Measurements from ENCODE around the gene BMPR1B.
"Not testable (repeated sequence)": the region's sequence is repeated elsewhere in the genome, so short reads cannot be mapped to it uniquely, and the experiment has no call there.

Gene BMPR1B

GRCh38 chr4:95158045-95158444 lies 400.3 kb downstream of the BMPR1B start:
- FAIRE-seq (no peak), DNase-seq (ENCODE audit: insufficient read length, low spot score) (no peak)
- TF ChIP-seq POU2F2 (IDR thresholded peaks at IDR 0.05; ENCODE audit: low read depth, low read length) = no peak
- TF ChIP-seq POLR2AphosphoS5 (IDR thresholded peaks at IDR 0.05; ENCODE audit: low read depth, low read length) = no peak
- no peak for TF ChIP-seq PAX5 (IDR thresholded peaks at IDR 0.05; ENCODE audit: insufficient read depth, low read length, severe bottlenecking)
- TF ChIP-seq SPI1 (IDR thresholded peaks at IDR 0.05; ENCODE audit: low read depth, low read length) = no peak
- TF ChIP-seq TAF1 (IDR thresholded peaks at IDR 0.05; ENCODE audit: low read depth, low read length) = no peak
- no peak for TF ChIP-seq POLR2A (IDR thresholded peaks at IDR 0.05; ENCODE audit: low read depth, low read length)

GRCh38 chr4:95158626-95159025 lies 400.9 kb downstream of the BMPR1B start:
- no peak for DNase-seq (ENCODE audit: insufficient read length, low spot score)
- TF ChIP-seq POU2F2 (IDR thresholded peaks at IDR 0.05; ENCODE audit: low read depth, low read length) (no peak), POLR2AphosphoS5 (IDR thresholded peaks at IDR 0.05; ENCODE audit: low read depth, low read length) (no peak), POLR2A (IDR thresholded peaks at IDR 0.05; ENCODE audit: low read depth, low read length) (no peak)
- no peak for FAIRE-seq

- DNase-seq (ENCODE audit: insufficient read length, low spot score) (no peak), FAIRE-seq (no peak)
- TF ChIP-seq TAF1 (IDR thresholded peaks at IDR 0.05; ENCODE audit: low read depth, low read length) = no peak
- no peak for TF ChIP-seq POLR2AphosphoS5 (IDR thresholded peaks at IDR 0.05; ENCODE audit: low read depth, low read length)
- no peak for TF ChIP-seq POU2F2 (IDR thresholded peaks at IDR 0.05; ENCODE audit: low read depth, low read length)
- TF ChIP-seq SPI1 (IDR thresholded peaks at IDR 0.05; ENCODE audit: low read depth, low read length) = no peak
- TF ChIP-seq POLR2A (IDR thresholded peaks at IDR 0.05; ENCODE audit: low read depth, low read length) = no peak
- no peak for TF ChIP-seq PAX5 (IDR thresholded peaks at IDR 0.05; ENCODE audit: insufficient read depth, low read length, severe bottlenecking)
Measured at GRCh38 chr4:95159384-95159783, 401.6 kb downstream of the BMPR1B start.

- TF ChIP-seq POLR2AphosphoS5 (IDR thresholded peaks at IDR 0.05; ENCODE audit: low read depth, low read length) = no peak
- TF ChIP-seq POU2F2 (IDR thresholded peaks at IDR 0.05; ENCODE audit: low read depth, low read length) = no peak
- TF ChIP-seq POLR2A (IDR thresholded peaks at IDR 0.05; ENCODE audit: low read depth, low read length) = no peak
- TF ChIP-seq PAX5 (IDR thresholded peaks at IDR 0.05; ENCODE audit: insufficient read depth, low read length, severe bottlenecking) = no peak
- TF ChIP-seq SPI1 (IDR thresholded peaks at IDR 0.05; ENCODE audit: low read depth, low read length) = no peak
- no peak for TF ChIP-seq TAF1 (IDR thresholded peaks at IDR 0.05; ENCODE audit: low read depth, low read length)
Measured at GRCh38 chr4:95161781-95162469, 404.2 kb downstream of the BMPR1B start.

GRCh38 chr4:95162867-95163266 lies 405.1 kb downstream of the BMPR1B start:
- FAIRE-seq (no peak), DNase-seq (ENCODE audit: insufficient read length, low spot score) (no peak)
- no peak for TF ChIP-seq POLR2A (IDR thresholded peaks at IDR 0.05; ENCODE audit: low read depth, low read length)
- TF ChIP-seq SPI1 (IDR thresholded peaks at IDR 0.05; ENCODE audit: low read depth, low read length) = no peak
- TF ChIP-seq TAF1 (IDR thresholded peaks at IDR 0.05; ENCODE audit: low read depth, low read length) = no peak
- TF ChIP-seq PAX5 (IDR thresholded peaks at IDR 0.05; ENCODE audit: insufficient read depth, low read length, severe bottlenecking) = no peak
- no peak for TF ChIP-seq POU2F2 (IDR thresholded peaks at IDR 0.05; ENCODE audit: low read depth, low read length)
- no peak for TF ChIP-seq POLR2AphosphoS5 (IDR thresholded peaks at IDR 0.05; ENCODE audit: low read depth, low read length)

More at GRCh38 chr4:95161781-95162469, 404.2 kb downstream of the BMPR1B start:
- no peak for FAIRE-seq
- no peak for DNase-seq (ENCODE audit: insufficient read length, low spot score)

GRCh38 chr4:95165926-95166524 lies 408.3 kb downstream of the BMPR1B start:
- TF ChIP-seq TAF1 (IDR thresholded peaks at IDR 0.05; ENCODE audit: low read depth, low read length) (no peak), POLR2A (IDR thresholded peaks at IDR 0.05; ENCODE audit: low read depth, low read length) (no peak), POU2F2 (IDR thresholded peaks at IDR 0.05; ENCODE audit: low read depth, low read length) (no peak), SPI1 (IDR thresholded peaks at IDR 0.05; ENCODE audit: low read depth, low read length) (no peak), PAX5 (IDR thresholded peaks at IDR 0.05; ENCODE audit: insufficient read depth, low read length, severe bottlenecking) (no peak), POLR2AphosphoS5 (IDR thresholded peaks at IDR 0.05; ENCODE audit: low read depth, low read length) (no peak)
- DNase-seq (ENCODE audit: insufficient read length, low spot score) = peak; percentile 14
- FAIRE-seq = peak; percentile 88

- TF ChIP-seq POLR2A (IDR thresholded peaks at IDR 0.05; ENCODE audit: low read depth, low read length) (no peak), PAX5 (IDR thresholded peaks at IDR 0.05; ENCODE audit: insufficient read depth, low read length, severe bottlenecking) (no peak), POU2F2 (IDR thresholded peaks at IDR 0.05; ENCODE audit: low read depth, low read length) (no peak)
- no peak for DNase-seq (ENCODE audit: insufficient read length, low spot score)
- FAIRE-seq = no peak
Measured at GRCh38 chr4:95167805-95168204, 410.1 kb downstream of the BMPR1B start.

- no peak for TF ChIP-seq POLR2A (IDR thresholded peaks at IDR 0.05; ENCODE audit: low read depth, low read length)
- TF ChIP-seq POU2F2 (IDR thresholded peaks at IDR 0.05; ENCODE audit: low read depth, low read length) = no peak
- TF ChIP-seq SPI1 (IDR thresholded peaks at IDR 0.05; ENCODE audit: low read depth, low read length) = no peak
- FAIRE-seq (no peak), DNase-seq (ENCODE audit: insufficient read length, low spot score) (no peak)
Measured at GRCh38 chr4:95170176-95170575, 412.4 kb downstream of the BMPR1B start.

- FAIRE-seq; DNase-seq (ENCODE audit: insufficient read length, low spot score): not testable (repeated sequence)
Measured at GRCh38 chr4:95171377-95171776, 413.6 kb downstream of the BMPR1B start.

GRCh38 chr4:95178938-95179337 lies 421.2 kb downstream of the BMPR1B start:
- DNase-seq (ENCODE audit: insufficient read length, low spot score) (no peak), FAIRE-seq (no peak)
- TF ChIP-seq POLR2AphosphoS5 (IDR thresholded peaks at IDR 0.05; ENCODE audit: low read depth, low read length) = no peak
- no peak for TF ChIP-seq TAF1 (IDR thresholded peaks at IDR 0.05; ENCODE audit: low read depth, low read length)
- no peak for TF ChIP-seq POU2F2 (IDR thresholded peaks at IDR 0.05; ENCODE audit: low read depth, low read length)
- TF ChIP-seq SPI1 (IDR thresholded peaks at IDR 0.05; ENCODE audit: low read depth, low read length) = no peak
- TF ChIP-seq POLR2A (IDR thresholded peaks at IDR 0.05; ENCODE audit: low read depth, low read length) = no peak
- no peak for TF ChIP-seq PAX5 (IDR thresholded peaks at IDR 0.05; ENCODE audit: insufficient read depth, low read length, severe bottlenecking)

All from GM12891 (cell line).